Activated CD4-positive, alpha-beta T cell treated with anti-CD3 and anti-CD28 coated beads, Interleukin-2, amount 10 ng/mL, durations not matched to agents 7 days and 5 days (primary cell): ENCODE results near the gene DDC. TPM values are rescaled to one million over a fixed set of nuclear protein-coding genes. Genes with fewer than 3 reads are reported as not detected.

Experiments
- CTCF ChIA-PET: fragments of 350-600 bp; sonication (Branson Sonifier 250); formaldehyde crosslinking; loops from one replicate; lab custom pipeline; 2021; ENCODE audit warnings: antibody characterized with exemption; lab: Charles Lee
- POLR2A ChIA-PET: fragments of 350-600 bp; sonication (Branson Sonifier 250); formaldehyde crosslinking; loops from one replicate; lab custom pipeline; 2021; ENCODE audit warnings: antibody characterized with exemption; lab: Charles Lee
- DNase-seq: peaks from one replicate; pipeline ENCODE4 v3.0.0-alpha.2; 2020
- H3K27ac Mint-ChIP-seq: one replicate; pipeline ENCODE4 v1.8.0; 2021; ENCODE audit warnings: mild to moderate bottlenecking, moderate library complexity, mixed read lengths
- H3K27me3 Mint-ChIP-seq: one replicate; pipeline ENCODE4 v1.8.0; 2021; ENCODE audit warnings: mixed read lengths
- H3K36me3 Mint-ChIP-seq: one replicate; pipeline ENCODE4 v1.8.0; 2021; ENCODE audit warnings: low read depth, mixed read lengths
- H3K4me1 Mint-ChIP-seq: one replicate; pipeline ENCODE4 v1.8.0; 2021; ENCODE audit warnings: mixed read lengths
- H3K4me3 Mint-ChIP-seq: one replicate; pipeline ENCODE4 v1.8.0; 2021; ENCODE audit warnings: mild to moderate bottlenecking, moderate library complexity, mixed read lengths
- H3K9me3 Mint-ChIP-seq: one replicate; pipeline ENCODE4 v1.8.0; 2021; ENCODE audit warnings: mixed read lengths
- total RNA-seq, 2 experiments: library from RNA; stranded (reverse); gene quantifications; one replicate each; pipeline ENCODE4 v1.2.3, GENCODE V29; 2021

DDC gene
- total RNA-seq, 2 experiments from 2014 or later = not detected

DNA sequence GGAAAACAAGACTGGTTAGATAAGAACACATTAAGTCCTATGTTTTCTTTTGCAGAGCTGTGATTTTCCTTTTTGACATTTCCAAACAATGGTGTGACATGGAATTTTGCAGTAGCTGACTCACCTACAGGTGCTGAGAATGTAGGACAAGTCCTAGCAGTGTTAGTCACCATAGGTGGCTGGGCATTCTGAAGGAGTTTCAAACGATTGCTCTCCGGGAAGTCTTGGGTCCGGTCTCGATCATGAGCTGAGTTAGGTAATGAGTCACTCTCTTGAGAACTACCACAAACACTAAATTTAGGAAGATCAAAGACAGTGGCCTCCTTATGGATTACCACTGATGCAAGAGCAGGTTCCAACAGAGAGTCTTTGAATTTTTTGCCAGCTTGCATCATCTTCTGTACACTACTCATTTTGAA is 118.7 kb downstream of the DDC start:
- H3K27ac Mint-ChIP-seq = peak overlapping the region; percentile 33
- H3K4me1 Mint-ChIP-seq = peaks cover 61% of the 10 kb centered on the region

GRCh38 chr7:50436133-50436806 is 128.9 kb downstream of the DDC start:
- CTCF ChIA-PET = no interaction called here
- Mint-ChIP-seq H3K27ac (no peak overlapping the region), H3K9me3 (no peaks in the 10 kb centered on the region), H3K36me3 (peaks cover 21% of the 10 kb centered on the region), H3K27me3 (no peaks in the 10 kb centered on the region), H3K4me3 (no peak overlapping the region), H3K4me1 (no peaks in the 10 kb centered on the region)
- no peak for DNase-seq
- POLR2A ChIA-PET = interaction anchor here (0.6 kb wide), 1 partner anchor 236 kb away, joined by 3 read pairs; no protein-coding TSS in a partner anchor

More for the DNA sequence above, 118.7 kb downstream of the DDC start:
- Mint-ChIP-seq H3K36me3 (peaks cover 45% of the 10 kb centered on the region), H3K4me3 (no peak overlapping the region), H3K9me3 (no peaks in the 10 kb centered on the region), H3K27me3 (no peaks in the 10 kb centered on the region)
- POLR2A ChIA-PET = no interaction called here
- no peak for DNase-seq
- CTCF ChIA-PET = interaction anchor here (1.2 kb wide), 1 partner anchor 8 kb away, joined by 3 read pairs; no protein-coding TSS in a partner anchor

DNA sequence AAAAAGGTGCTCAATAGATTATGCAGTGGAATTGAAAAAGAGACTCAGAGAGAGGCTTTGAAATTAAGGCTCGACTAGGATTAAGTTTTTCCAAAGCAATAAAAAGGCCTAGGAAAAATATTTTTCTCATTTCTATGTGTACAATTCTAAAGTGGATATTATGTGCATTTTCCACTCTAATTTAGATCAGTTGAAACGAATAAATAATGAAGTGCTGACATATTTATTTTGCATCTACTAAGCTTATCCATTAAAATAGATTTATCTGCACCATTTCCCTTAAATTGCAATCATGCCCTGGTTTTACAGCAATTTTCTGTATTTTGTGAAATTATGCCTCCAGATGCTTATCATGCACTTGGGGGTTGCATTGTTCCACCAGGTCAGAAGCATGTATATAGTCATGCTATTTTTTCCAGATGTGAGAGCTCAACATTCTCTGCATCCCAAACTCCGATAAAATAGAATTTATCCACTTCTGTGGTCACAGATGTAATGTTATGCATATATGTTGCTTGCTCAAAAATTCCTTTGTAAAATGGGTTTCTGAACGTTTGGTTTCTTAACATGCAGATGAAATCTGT is 133.4 kb downstream of the DDC start:
- ChIA-PET POLR2A (no interaction called here), CTCF (interaction anchor here (0.6 to 2.2 kb wide), 3 partner anchors 11 to 308 kb away, joined by 3 to 6 read pairs (median 4); no protein-coding TSS in a partner anchor)
- Mint-ChIP-seq H3K27ac (no peak overlapping the region), H3K27me3 (no peaks in the 10 kb centered on the region), H3K4me3 (no peak overlapping the region), H3K9me3 (no peaks in the 10 kb centered on the region), H3K36me3 (peaks cover 1% of the 10 kb centered on the region), H3K4me1 (no peaks in the 10 kb centered on the region)
- DNase-seq = no peak

GRCh38 chr7:50431316-50431715 is 133.9 kb downstream of the DDC start:
- ChIA-PET POLR2A (no interaction called here), CTCF (interaction anchor here (0.6 to 2.2 kb wide), 4 partner anchors 11 to 603 kb away, joined by 3 to 6 read pairs (median 4); no protein-coding TSS in a partner anchor)
- no peak for DNase-seq
- H3K27ac Mint-ChIP-seq = no peak overlapping the region
- H3K36me3 Mint-ChIP-seq = no peaks in the 10 kb centered on the region
- H3K9me3 Mint-ChIP-seq = no peaks in the 10 kb centered on the region
- H3K27me3 Mint-ChIP-seq = no peaks in the 10 kb centered on the region
- H3K4me3 Mint-ChIP-seq = no peak overlapping the region
- no peaks in the 10 kb centered on the region for H3K4me1 Mint-ChIP-seq

GRCh38 chr7:50428911-50429310 is 136.3 kb downstream of the DDC start:
- Mint-ChIP-seq H3K4me3 (no peak overlapping the region), H3K9me3 (no peaks in the 10 kb centered on the region), H3K27ac (no peak overlapping the region), H3K4me1 (no peaks in the 10 kb centered on the region), H3K36me3 (no peaks in the 10 kb centered on the region), H3K27me3 (no peaks in the 10 kb centered on the region)
- no peak for DNase-seq
- CTCF ChIA-PET = interaction anchor here (1.0 to 2.8 kb wide), 2 partner anchors 11 to 273 kb away, joined by 3 to 13 read pairs; no protein-coding TSS in a partner anchor
- POLR2A ChIA-PET = no interaction called here

DNA sequence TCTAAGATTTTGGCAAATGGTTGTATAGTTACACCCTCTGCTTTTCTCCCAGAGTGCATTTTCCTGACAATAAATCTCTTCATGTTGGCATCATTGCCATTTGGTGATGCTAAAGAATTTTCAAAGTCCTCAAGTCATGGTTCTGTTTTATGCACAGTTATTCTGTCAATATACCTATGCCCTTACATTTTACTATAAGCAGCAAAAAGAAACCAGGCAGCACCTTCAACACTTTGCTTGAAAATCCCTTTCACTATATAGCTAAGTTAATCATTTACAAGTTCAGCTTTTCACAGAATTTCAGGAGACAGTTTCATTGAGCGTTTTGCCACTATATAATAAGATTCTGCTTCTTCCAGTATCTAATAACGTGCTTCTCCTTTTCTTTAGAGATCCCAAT is 137.7 kb downstream of the DDC start:
- Mint-ChIP-seq H3K27ac (no peak overlapping the region), H3K36me3 (no peaks in the 10 kb centered on the region), H3K27me3 (no peaks in the 10 kb centered on the region), H3K9me3 (no peaks in the 10 kb centered on the region), H3K4me3 (no peak overlapping the region), H3K4me1 (no peaks in the 10 kb centered on the region)
- CTCF ChIA-PET = interaction anchor here (0.8 to 2.8 kb wide), 3 partner anchors 9 to 222 kb away, joined by 3 to 13 read pairs (median 3); no protein-coding TSS in a partner anchor
- DNase-seq = no peak
- POLR2A ChIA-PET = no interaction called here

DNA sequence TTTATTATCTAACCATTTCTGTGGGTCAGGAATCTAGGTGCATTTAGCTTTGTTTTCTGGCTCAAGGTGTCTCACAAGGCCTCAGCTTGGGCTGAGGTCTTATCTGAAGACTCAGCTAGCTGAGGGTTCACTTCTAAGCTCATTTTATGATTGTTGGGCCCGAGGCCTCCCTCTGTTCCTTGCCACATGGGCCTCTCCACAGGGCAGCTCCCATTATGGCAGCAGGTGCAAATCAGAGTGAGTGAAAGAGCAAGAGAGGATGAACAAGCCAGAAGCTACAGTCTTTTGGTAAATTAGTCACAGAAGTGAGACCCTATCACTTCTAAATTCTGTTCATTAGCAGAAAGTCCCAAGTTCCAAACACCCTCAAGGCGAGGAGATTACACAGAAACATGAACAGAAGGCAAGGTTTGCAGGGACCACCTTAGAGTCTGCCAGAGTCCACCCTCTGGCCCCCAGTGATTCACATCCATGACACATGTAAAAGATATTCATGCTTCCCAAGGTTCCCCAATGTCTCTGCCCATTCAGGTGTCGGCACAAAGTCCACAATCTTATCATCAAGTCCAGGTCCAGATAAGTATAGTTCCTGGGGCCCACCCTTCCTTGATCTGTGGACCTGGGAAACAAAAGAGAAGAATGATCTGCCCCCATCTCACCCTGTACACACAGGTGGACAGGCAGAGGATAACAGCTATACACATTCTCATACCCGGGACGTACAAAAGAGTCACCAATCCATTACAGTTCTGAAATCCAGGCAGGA is 138.7 kb downstream of the DDC start:
- H3K27ac Mint-ChIP-seq = no peak overlapping the region
- ChIA-PET POLR2A (no interaction called here), CTCF (interaction anchor here (0.8 to 2.8 kb wide), 2 partner anchors 8 to 221 kb away, joined by 3 to 13 read pairs; no protein-coding TSS in a partner anchor)
- no peaks in the 10 kb centered on the region for H3K4me1 Mint-ChIP-seq
- no peak overlapping the region for H3K4me3 Mint-ChIP-seq
- no peaks in the 10 kb centered on the region for H3K27me3 Mint-ChIP-seq
- no peaks in the 10 kb centered on the region for H3K36me3 Mint-ChIP-seq
- no peak for DNase-seq
- H3K9me3 Mint-ChIP-seq = no peaks in the 10 kb centered on the region

- Mint-ChIP-seq H3K4me1 (no peaks in the 10 kb centered on the region), H3K9me3 (no peaks in the 10 kb centered on the region), H3K27ac (no peak overlapping the region), H3K4me3 (no peak overlapping the region), H3K27me3 (no peaks in the 10 kb centered on the region), H3K36me3 (no peaks in the 10 kb centered on the region)
- no peak for DNase-seq
- POLR2A ChIA-PET = no interaction called here
- CTCF ChIA-PET = interaction anchor here (1.1 to 1.4 kb wide), 2 partner anchors 10 to 43 kb away, joined by 3 read pairs; no protein-coding TSS in a partner anchor
Observed at GRCh38 chr7:50425318-50425717, 139.9 kb downstream of the DDC start.

DNA sequence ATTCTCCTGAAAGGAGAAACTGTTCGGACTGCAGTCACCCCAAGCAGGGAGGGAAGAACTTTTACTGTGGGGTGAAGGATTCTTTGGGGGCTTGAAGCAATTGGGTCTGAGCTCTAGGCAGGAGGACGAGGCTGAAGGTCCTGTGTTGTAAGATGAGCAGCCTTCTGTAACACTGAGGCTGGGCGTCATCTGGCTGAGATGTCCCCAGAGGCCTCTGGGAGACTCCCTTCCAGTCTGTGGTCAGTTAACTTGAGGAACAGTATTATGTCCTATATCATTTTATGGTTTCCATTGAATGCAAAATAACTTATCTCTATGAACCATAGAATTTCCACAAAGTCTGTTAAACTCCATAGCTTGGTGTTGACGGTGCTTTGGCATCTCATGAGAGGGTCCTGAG is 141.3 kb downstream of the DDC start:
- H3K36me3 Mint-ChIP-seq = no peaks in the 10 kb centered on the region
- H3K27me3 Mint-ChIP-seq = no peaks in the 10 kb centered on the region
- H3K27ac Mint-ChIP-seq = no peak overlapping the region
- POLR2A ChIA-PET = no interaction called here
- H3K4me3 Mint-ChIP-seq = no peak overlapping the region
- H3K4me1 Mint-ChIP-seq = no peaks in the 10 kb centered on the region
- CTCF ChIA-PET = interaction anchor here (0.6 to 1.5 kb wide), 2 partner anchors 25 to 286 kb away, joined by 3 to 4 read pairs; no protein-coding TSS in a partner anchor
- no peak for DNase-seq
- no peaks in the 10 kb centered on the region for H3K9me3 Mint-ChIP-seq

- Mint-ChIP-seq H3K36me3 (no peaks in the 10 kb centered on the region), H3K27ac (no peak overlapping the region), H3K4me3 (no peak overlapping the region), H3K4me1 (no peaks in the 10 kb centered on the region), H3K27me3 (no peaks in the 10 kb centered on the region), H3K9me3 (no peaks in the 10 kb centered on the region)
- ChIA-PET CTCF (interaction anchor here (1.4 to 1.5 kb wide), 2 partner anchors 26 to 233 kb away, joined by 3 to 4 read pairs; no protein-coding TSS in a partner anchor), POLR2A (no interaction called here)
- no peak for DNase-seq
Observed at GRCh38 chr7:50422858-50423257, 142.3 kb downstream of the DDC start.

- POLR2A ChIA-PET = interaction anchor here (0.6 kb wide), 1 partner anchor 10 kb away, joined by 3 read pairs; no protein-coding TSS in a partner anchor
- DNase-seq = no peak
- Mint-ChIP-seq H3K9me3 (no peaks in the 10 kb centered on the region), H3K27ac (no peak overlapping the region), H3K36me3 (no peaks in the 10 kb centered on the region), H3K27me3 (no peaks in the 10 kb centered on the region), H3K4me3 (no peak overlapping the region), H3K4me1 (peaks cover 17% of the 10 kb centered on the region)
- CTCF ChIA-PET = interaction anchor here (1.0 to 1.9 kb wide), 7 partner anchors 10 to 328 kb away, joined by 3 to 6 read pairs (median 3); partner anchors contain the start of gene ZPBP
Observed at GRCh38 chr7:50421043-50421442, 144.2 kb downstream of the DDC start.

- H3K4me3 Mint-ChIP-seq = no peak overlapping the region
- DNase-seq = no peak
- POLR2A ChIA-PET = no interaction called here
- no peaks in the 10 kb centered on the region for H3K27me3 Mint-ChIP-seq
- H3K36me3 Mint-ChIP-seq = no peaks in the 10 kb centered on the region
- peaks cover 30% of the 10 kb centered on the region for H3K4me1 Mint-ChIP-seq
- H3K27ac Mint-ChIP-seq = no peak overlapping the region
- CTCF ChIA-PET = interaction anchor here (0.7 to 2.5 kb wide), 23 partner anchors 9 to 742 kb away, joined by 3 to 16 read pairs (median 5); partner anchors contain the start of genes FIGNL1 and ZPBP
- H3K9me3 Mint-ChIP-seq = no peaks in the 10 kb centered on the region
Observed at GRCh38 chr7:50418526-50419290, 146.5 kb downstream of the DDC start.
